ENCODE results near the gene PRR20G. TPM values are rescaled to one million over a fixed set of nuclear protein-coding genes. Genes with fewer than 3 reads are reported as not detected.

PRR20G gene
- total and polyA plus RNA-seq, 9 of the 15 experiments (the other 6 are each of a cell fraction or from before 2014, with no cell fraction given) = not detected

DNA sequence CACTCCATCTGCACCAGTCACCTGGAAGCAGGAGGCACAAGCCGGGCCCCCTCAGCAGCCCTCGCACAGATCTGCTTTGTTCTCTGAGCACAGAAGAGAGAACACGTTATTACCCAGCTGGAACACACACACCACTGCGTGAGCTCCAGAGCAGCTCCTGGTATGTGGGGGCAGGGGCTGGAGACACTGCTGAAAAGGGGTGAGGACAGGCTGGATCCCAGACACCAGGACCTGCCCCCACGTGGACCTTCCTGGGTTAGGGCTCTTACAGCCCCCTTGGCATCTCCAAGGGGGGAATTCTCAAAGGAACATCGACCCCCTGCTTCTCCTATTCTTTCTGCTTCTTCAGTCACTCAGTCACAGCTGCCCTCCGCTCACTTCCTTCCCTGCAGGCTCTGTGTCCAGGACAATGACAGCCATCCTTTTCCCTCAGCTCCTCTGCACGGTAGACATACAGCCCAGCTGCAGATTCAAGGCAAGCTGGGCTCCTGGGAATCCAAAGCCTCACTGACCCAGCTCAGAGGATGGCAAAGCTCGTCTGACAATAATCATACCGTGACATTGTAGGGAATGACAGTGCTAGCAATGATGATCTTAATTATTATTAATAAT, 33.7 kb downstream of the PRR20G start:
- no peak overlapping the region for H3K9ac ChIP-seq (ENCODE audit: insufficient read depth in 1 of 2, low read depth in 2 of 2, low read length in 2 of 2)
- in situ Hi-C loops (cut with MboI) = no loop called here
- no TSS peak for BruUV-seq (replicated peaks)

More for the DNA sequence above, 33.7 kb downstream of the PRR20G start:
- H3K79me2 ChIP-seq (ENCODE audit: control insufficient read depth, insufficient read depth, low read length) = no peaks in the 10 kb centered on the region
- 0 out of 5 replicates have a peak, but pooled peaks cover 0 to 2% of the 10 kb centered on the region in 2 experiments for H3K27me3 ChIP-seq (ENCODE audit: control insufficient read depth in 2 of 2, insufficient read depth in 2 of 2, low read length in 2 of 2)
- no peaks in the 10 kb centered on the region for H3K36me3 ChIP-seq (ENCODE audit: control insufficient read depth, insufficient read depth, low read length)
- H4K20me1 ChIP-seq (replicated peaks; ENCODE audit: control insufficient read depth, insufficient read depth, low read length) = no peaks in the 10 kb centered on the region; the same call in 1 of the 2 replicates
- WGBS (ENCODE audit: insufficient coverage, low coverage, missing lambda C conversion rate) = 0% methylated on average over 9 of the region's 10 CpGs
- H2AFZ ChIP-seq (ENCODE audit: low read depth, low read length) = no peak overlapping the region
- no peaks in the 10 kb centered on the region for H3K9me3 ChIP-seq (replicated peaks; ENCODE audit: control insufficient read depth, insufficient read depth, low read depth, low read length)
- ChIA-PET POLR2A (no interaction called here), CTCF (ENCODE audit: low intra/inter-chr PET ratio) (no interaction called here)
- ATAC-seq = no peak
- intact Hi-C loops (cut with micrococcal nuclease) = no loop called here
- TF ChIP-seq, protein P1, sequence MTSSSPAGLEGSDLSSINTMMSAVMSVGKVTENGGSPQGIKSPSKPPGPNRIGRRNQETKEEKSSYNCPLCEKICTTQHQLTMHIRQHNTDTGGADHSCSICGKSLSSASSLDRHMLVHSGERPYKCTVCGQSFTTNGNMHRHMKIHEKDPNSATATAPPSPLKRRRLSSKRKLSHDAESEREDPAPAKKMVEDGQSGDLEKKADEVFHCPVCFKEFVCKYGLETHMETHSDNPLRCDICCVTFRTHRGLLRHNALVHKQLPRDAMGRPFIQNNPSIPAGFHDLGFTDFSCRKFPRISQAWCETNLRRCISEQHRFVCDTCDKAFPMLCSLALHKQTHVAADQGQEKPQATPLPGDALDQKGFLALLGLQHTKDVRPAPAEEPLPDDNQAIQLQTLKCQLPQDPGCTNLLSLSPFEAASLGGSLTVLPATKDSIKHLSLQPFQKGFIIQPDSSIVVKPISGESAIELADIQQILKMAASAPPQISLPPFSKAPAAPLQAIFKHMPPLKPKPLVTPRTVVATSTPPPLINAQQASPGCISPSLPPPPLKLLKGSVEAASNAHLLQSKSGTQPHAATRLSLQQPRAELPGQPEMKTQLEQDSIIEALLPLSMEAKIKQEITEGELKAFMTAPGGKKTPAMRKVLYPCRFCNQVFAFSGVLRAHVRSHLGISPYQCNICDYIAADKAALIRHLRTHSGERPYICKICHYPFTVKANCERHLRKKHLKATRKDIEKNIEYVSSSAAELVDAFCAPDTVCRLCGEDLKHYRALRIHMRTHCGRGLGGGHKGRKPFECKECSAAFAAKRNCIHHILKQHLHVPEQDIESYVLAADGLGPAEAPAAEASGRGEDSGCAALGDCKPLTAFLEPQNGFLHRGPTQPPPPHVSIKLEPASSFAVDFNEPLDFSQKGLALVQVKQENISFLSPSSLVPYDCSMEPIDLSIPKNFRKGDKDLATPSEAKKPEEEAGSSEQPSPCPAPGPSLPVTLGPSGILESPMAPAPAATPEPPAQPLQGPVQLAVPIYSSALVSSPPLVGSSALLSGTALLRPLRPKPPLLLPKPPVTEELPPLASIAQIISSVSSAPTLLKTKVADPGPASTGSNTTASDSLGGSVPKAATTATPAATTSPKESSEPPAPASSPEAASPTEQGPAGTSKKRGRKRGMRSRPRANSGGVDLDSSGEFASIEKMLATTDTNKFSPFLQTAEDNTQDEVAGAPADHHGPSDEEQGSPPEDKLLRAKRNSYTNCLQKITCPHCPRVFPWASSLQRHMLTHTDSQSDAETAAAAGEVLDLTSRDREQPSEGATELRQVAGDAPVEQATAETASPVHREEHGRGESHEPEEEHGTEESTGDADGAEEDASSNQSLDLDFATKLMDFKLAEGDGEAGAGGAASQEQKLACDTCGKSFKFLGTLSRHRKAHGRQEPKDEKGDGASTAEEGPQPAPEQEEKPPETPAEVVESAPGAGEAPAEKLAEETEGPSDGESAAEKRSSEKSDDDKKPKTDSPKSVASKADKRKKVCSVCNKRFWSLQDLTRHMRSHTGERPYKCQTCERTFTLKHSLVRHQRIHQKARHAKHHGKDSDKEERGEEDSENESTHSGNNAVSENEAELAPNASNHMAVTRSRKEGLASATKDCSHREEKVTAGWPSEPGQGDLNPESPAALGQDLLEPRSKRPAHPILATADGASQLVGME (CRISPR knock-in tag; IDR thresholded peaks at IDR 0.05) = no peak
- TF ChIP-seq TEAD2 (tag; IDR thresholded peaks at IDR 0.05) (no peak), ZNF589 (CRISPR knock-in tag; IDR thresholded peaks at IDR 0.05; ENCODE audit: low read depth) (no peak), POLR2A (conservative IDR thresholded peaks at IDR 0.05) (no peak), HSF4 (CRISPR knock-in tag; IDR thresholded peaks at IDR 0.05; ENCODE audit: borderline replicate concordance) (no peak), ETS2 (tag; IDR thresholded peaks at IDR 0.05; ENCODE audit: borderline replicate concordance, poor library complexity, severe bottlenecking) (no peak), PYGO2 (tag; IDR thresholded peaks at IDR 0.05) (no peak)
- TF ChIP-seq, protein P2, sequence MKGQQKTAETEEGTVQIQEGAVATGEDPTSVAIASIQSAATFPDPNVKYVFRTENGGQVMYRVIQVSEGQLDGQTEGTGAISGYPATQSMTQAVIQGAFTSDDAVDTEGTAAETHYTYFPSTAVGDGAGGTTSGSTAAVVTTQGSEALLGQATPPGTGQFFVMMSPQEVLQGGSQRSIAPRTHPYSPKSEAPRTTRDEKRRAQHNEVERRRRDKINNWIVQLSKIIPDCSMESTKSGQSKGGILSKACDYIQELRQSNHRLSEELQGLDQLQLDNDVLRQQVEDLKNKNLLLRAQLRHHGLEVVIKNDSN (CRISPR knock-in tag; IDR thresholded peaks at IDR 0.05) = no peak
- no peak for FAIRE-seq
- no peak overlapping the region for H3K4me3 ChIP-seq
- no peak for DNase-seq (ENCODE audit: extremely low read depth in 1 of 4, low spot score in 3 of 4)
- H3K27ac ChIP-seq (ENCODE audit: extremely low read depth, low read depth, low read length) = no peak overlapping the region
- no peak overlapping the region for H3K4me2 ChIP-seq (ENCODE audit: insufficient read depth, low read length)
- no peaks in the 10 kb centered on the region for H3K9me1 ChIP-seq (ENCODE audit: control insufficient read depth, insufficient read depth, low read length)
- no peaks in the 10 kb centered on the region for H3K4me1 ChIP-seq (replicated peaks in 1 of 2; ENCODE audit: control insufficient read depth in 2 of 2, insufficient read depth in 2 of 2, low read length in 2 of 2)
